MM.1S (cell line): ENCODE measurements around the gene CHN2.

Experiments
- DNase-seq: peaks from one replicate; pipeline ENCODE4 v3.0.0-alpha.2; 2015
- H2AFZ ChIP-seq: fragments of 300-600 bp; sonication (generic); 2 replicates; pipeline ENCODE4 v1.6.0; 2016; ENCODE audit warnings: antibody characterized with exemption, low read length
- H3F3A ChIP-seq: fragments of 300-600 bp; sonication (generic); 2 replicates; pipeline ENCODE4 v1.6.1; 2016; ENCODE audit warnings: mild to moderate bottlenecking, antibody characterized with exemption, low read length, moderate library complexity, mixed read lengths; ENCODE audit not compliant: insufficient read depth
- H3K27ac ChIP-seq: fragments of 300-600 bp; sonication (generic); 2 replicates; pipeline ENCODE4 v1.5.1; 2016; ENCODE audit warnings: mild to moderate bottlenecking, low read length
- H3K27me3 ChIP-seq: fragments of 300-600 bp; sonication (generic); replicated peaks from 2 replicates; pipeline ENCODE4 v1.6.0; 2016; ENCODE audit warnings: low read length; ENCODE audit not compliant: insufficient read depth
- H3K36me3 ChIP-seq: fragments of 300-600 bp; sonication (generic); replicated peaks from 2 replicates; pipeline ENCODE4 v1.6.1; 2016; ENCODE audit warnings: mild to moderate bottlenecking, low read length, mixed read lengths; ENCODE audit not compliant: insufficient read depth
- H3K4me1 ChIP-seq: fragments of 300-600 bp; sonication (generic); 2 replicates; pipeline ENCODE4 v1.6.1; 2016; ENCODE audit warnings: low read length, mixed read lengths
- H3K4me2 ChIP-seq: fragments of 300-600 bp; sonication (generic); 2 replicates; pipeline ENCODE4 v1.6.0; 2016; ENCODE audit warnings: low read depth, low read length
- H3K4me3 ChIP-seq: fragments of 300-600 bp; sonication (generic); 2 replicates; pipeline ENCODE4 v1.5.1; 2016; ENCODE audit warnings: low read length, mixed read lengths
- H3K79me2 ChIP-seq: fragments of 300-600 bp; sonication (generic); 2 replicates; pipeline ENCODE4 v1.6.1; 2016; ENCODE audit warnings: mixed run types, low read length, mixed read lengths
- H3K9ac ChIP-seq: fragments of 300-600 bp; sonication (generic); 2 replicates; pipeline ENCODE4 v1.6.1; 2016; ENCODE audit warnings: low read length, mixed read lengths
- H3K9me2 ChIP-seq: fragments of 300-600 bp; sonication (generic); replicated peaks from 2 replicates; pipeline ENCODE4 v1.6.1; 2016; ENCODE audit warnings: mild to moderate bottlenecking, low read length, mixed read lengths; ENCODE audit not compliant: insufficient read depth
- H3K9me3 ChIP-seq: fragments of 300-600 bp; sonication (generic); replicated peaks from 2 replicates; pipeline ENCODE4 v1.6.1; 2016; ENCODE audit warnings: mild to moderate bottlenecking, low read length, mixed read lengths; ENCODE audit not compliant: insufficient read depth
- H4K20me1 ChIP-seq: fragments of 300-600 bp; sonication (generic); 2 replicates; pipeline ENCODE4 v1.6.1; 2016; ENCODE audit warnings: mild to moderate bottlenecking, low read length, moderate library complexity, mixed read lengths; ENCODE audit not compliant: insufficient read depth
- EZH2 ChIP-seq: fragments of 300-600 bp; sonication (generic); optimal IDR thresholded peaks from 2 replicates; pipeline ENCODE3; 2017; ENCODE audit warnings: low read depth, mild to moderate bottlenecking, antibody characterized with exemption, low read length, mixed read lengths
- EZH2phosphoT487 ChIP-seq: fragments of 300-600 bp; sonication (generic); IDR thresholded peaks from 2 replicates; pipeline ENCODE4 v1.6.1; 2018; ENCODE audit warnings: antibody characterized with exemption, low read length
- TF ChIP-seq, protein P1 (sequence below): fragments of 300-600 bp; sonication (generic); IDR thresholded peaks from 2 replicates; pipeline ENCODE4 v1.5.1; 2016; ENCODE audit warnings: antibody characterized with exemption, low read length, mixed read lengths

The CHN2 gene

DNA sequence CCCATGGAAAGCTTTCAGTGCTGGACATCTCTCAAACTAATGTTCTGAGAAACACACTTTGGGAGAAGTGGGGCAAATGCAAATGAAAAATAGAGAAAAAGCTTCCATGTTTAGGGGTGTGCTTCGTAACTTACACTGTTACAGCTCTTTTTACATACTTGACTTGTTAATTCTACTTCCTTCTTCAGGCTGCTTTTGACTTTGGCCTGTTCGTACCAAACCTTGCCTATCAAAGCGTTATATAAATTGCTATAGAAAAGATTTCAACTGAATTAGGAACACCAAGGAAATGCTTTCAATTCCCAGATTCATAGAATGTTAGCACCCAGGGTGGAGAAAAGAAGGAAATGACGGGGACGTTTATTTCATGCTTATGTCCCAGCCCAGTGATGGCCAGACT lies 228.3 kb downstream of the CHN2 start:
- DNase-seq, result no peak
- H3K4me3 ChIP-seq, result no peak overlapping the region
- peaks cover 23% of the 10 kb centered on the region for H3K4me1 ChIP-seq
- TF ChIP-seq, protein P1, sequence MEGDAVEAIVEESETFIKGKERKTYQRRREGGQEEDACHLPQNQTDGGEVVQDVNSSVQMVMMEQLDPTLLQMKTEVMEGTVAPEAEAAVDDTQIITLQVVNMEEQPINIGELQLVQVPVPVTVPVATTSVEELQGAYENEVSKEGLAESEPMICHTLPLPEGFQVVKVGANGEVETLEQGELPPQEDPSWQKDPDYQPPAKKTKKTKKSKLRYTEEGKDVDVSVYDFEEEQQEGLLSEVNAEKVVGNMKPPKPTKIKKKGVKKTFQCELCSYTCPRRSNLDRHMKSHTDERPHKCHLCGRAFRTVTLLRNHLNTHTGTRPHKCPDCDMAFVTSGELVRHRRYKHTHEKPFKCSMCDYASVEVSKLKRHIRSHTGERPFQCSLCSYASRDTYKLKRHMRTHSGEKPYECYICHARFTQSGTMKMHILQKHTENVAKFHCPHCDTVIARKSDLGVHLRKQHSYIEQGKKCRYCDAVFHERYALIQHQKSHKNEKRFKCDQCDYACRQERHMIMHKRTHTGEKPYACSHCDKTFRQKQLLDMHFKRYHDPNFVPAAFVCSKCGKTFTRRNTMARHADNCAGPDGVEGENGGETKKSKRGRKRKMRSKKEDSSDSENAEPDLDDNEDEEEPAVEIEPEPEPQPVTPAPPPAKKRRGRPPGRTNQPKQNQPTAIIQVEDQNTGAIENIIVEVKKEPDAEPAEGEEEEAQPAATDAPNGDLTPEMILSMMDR, result no peak
- TF ChIP-seq EZH2phosphoT487, result no peak
- no peak for TF ChIP-seq EZH2
- H3K9ac ChIP-seq, result no peak overlapping the region
- H3K36me3 ChIP-seq, result no peaks in the 10 kb centered on the region
- H4K20me1 ChIP-seq, result no peaks in the 10 kb centered on the region
- H3K27me3 ChIP-seq, result 0 out of 2 replicates have a peak, but pooled peaks cover 5% of the 10 kb centered on the region
- H3K9me2 ChIP-seq, result no peaks in the 10 kb centered on the region
- H3K79me2 ChIP-seq, result no peaks in the 10 kb centered on the region
- H3K27ac ChIP-seq, result no peak overlapping the region
- no peak overlapping the region; the same call in 1 of the 2 replicates for H3K4me2 ChIP-seq
- H2AFZ ChIP-seq, result no peak overlapping the region
- H3K9me3 ChIP-seq, result no peaks in the 10 kb centered on the region
- peaks cover 22% of the 10 kb centered on the region for H3F3A ChIP-seq

DNA sequence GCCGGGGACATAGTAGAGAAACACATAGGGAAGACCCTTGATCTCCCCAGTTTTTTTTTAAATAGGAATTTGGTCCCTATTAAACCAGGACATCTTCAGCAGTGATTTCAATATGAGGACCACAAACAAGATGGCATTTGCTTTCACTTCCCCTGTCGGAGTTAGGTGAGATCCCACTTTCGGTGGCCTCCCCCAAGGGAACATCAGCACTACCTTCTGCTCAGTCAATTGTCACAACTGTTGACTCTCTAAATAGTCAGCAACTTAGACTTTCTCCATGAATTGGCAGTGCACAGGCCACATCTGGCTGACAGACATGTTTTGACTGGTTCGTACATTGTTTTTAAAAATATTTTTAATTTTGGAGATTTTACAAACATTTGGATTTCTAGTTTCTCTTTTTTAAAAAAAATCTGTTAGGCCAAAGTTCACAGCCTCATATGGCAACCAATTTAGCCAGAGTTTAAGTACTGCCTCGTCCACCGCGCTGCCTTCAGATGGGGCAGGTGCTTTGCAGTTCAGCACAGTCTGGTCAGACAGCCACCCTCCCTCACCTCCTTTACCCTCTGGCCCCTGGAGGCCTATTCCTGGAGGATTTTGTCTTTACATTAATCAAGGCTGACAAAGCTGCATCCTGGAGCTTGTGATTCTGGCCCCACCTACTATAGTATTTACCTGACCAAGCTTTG lies 229.9 kb downstream of the CHN2 start:
- no peaks in the 10 kb centered on the region for H3K9me3 ChIP-seq
- no peak overlapping the region for H3K9ac ChIP-seq
- H3K4me3 ChIP-seq, result no peak overlapping the region
- TF ChIP-seq, protein P1, result no peak
- TF ChIP-seq EZH2, result no peak
- no peak for TF ChIP-seq EZH2phosphoT487
- H2AFZ ChIP-seq, result no peak overlapping the region
- no peaks in the 10 kb centered on the region for H3K9me2 ChIP-seq
- no peak for DNase-seq
- no peak overlapping the region for H3K27ac ChIP-seq
- no peak overlapping the region for H3K4me2 ChIP-seq
- no peaks in the 10 kb centered on the region for H3K36me3 ChIP-seq
- no peaks in the 10 kb centered on the region for H3K79me2 ChIP-seq
- peaks cover 23% of the 10 kb centered on the region for H3K4me1 ChIP-seq
- H3F3A ChIP-seq, result peaks cover 22% of the 10 kb centered on the region
- H3K27me3 ChIP-seq, result 0 out of 2 replicates have a peak, but pooled peaks cover 5% of the 10 kb centered on the region
- no peaks in the 10 kb centered on the region for H4K20me1 ChIP-seq

DNA sequence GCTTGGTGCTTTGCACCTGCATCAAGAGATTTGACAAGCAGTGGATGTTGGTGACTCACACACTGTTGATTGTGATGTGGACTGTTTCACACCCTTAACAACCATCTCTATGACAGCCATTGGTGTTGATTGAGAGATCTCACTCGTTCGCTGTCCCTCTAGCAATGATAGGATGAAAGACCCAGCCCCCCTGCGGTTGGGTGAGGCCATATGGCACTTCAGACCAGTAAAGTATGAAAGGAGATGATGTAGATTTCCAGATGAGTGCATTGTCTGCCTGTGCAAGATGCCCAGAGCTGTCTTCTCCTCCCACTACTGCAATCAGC lies 230.4 kb downstream of the CHN2 start:
- H3K9me2 ChIP-seq, result no peaks in the 10 kb centered on the region
- H3K27me3 ChIP-seq, result 0 out of 2 replicates have a peak, but pooled peaks cover 5% of the 10 kb centered on the region
- peaks cover 22% of the 10 kb centered on the region for H3F3A ChIP-seq
- TF ChIP-seq, protein P1, result no peak
- TF ChIP-seq EZH2phosphoT487, result no peak
- no peak for TF ChIP-seq EZH2
- no peak overlapping the region for H3K4me3 ChIP-seq
- no peaks in the 10 kb centered on the region for H4K20me1 ChIP-seq
- no peaks in the 10 kb centered on the region for H3K9me3 ChIP-seq
- no peak overlapping the region for H3K4me2 ChIP-seq
- no peak overlapping the region for H3K27ac ChIP-seq
- H3K36me3 ChIP-seq, result no peaks in the 10 kb centered on the region
- no peaks in the 10 kb centered on the region for H3K79me2 ChIP-seq
- peaks cover 23% of the 10 kb centered on the region for H3K4me1 ChIP-seq
- no peak overlapping the region for H2AFZ ChIP-seq
- H3K9ac ChIP-seq, result no peak overlapping the region
- no peak for DNase-seq
